ENCODE data around the gene DLGAP4. TPM values are rescaled to one million over a fixed set of nuclear protein-coding genes. Genes with fewer than 3 reads are reported as not detected.
A peak's percentile ranks its signal among the peaks of the same experiment; 100 is the strongest.

The DLGAP4 gene
- total RNA-seq, 5 donors from 2014 or later (not counting 1 experiment from before 2014, with no cell fraction given): 36.4 to 54.4 (median 43.9) TPM

GRCh38 chr20:36335206-36335870 lies 29.2 kb downstream of the DLGAP4 start:
- H3K27me3 ChIP-seq (replicated peaks in 1 of 2; ENCODE audit: control insufficient read depth in 2 of 2, extremely low read depth in 1 of 2, insufficient read depth in 2 of 2, low read length in 1 of 2): peaks cover 0 to 80% of the 10 kb centered on the region in 2 experiments
- Mint-ChIP-seq H3K4me3 (no peak overlapping the region), H3K9me3 (no peaks in the 10 kb centered on the region), H3K36me3 (no peaks in the 10 kb centered on the region), H3K4me1 (no peaks in the 10 kb centered on the region), H3K27ac (no peak overlapping the region), H3K27me3 (peaks cover 50 to 67% of the 10 kb centered on the region in 2 donors)
- H3K36me3 ChIP-seq (ENCODE audit: control insufficient read depth in 2 of 2, extremely low read depth in 1 of 2, insufficient read depth in 1 of 2, low read length in 1 of 2): no peaks in the 10 kb centered on the region
- WGBS (ENCODE audit: insufficient coverage): 96% methylated on average over 5 of the region's 12 CpGs
- ChIA-PET CTCF (no interaction called here), POLR2A (no interaction called here)
- DNase-seq (no peak), ATAC-seq (replicated peaks in 1 of 4) (no peak)
- H3K4me1 ChIP-seq (ENCODE audit: control insufficient read depth in 1 of 2, extremely low read depth in 1 of 2, insufficient read depth in 2 of 2, low read length in 2 of 2): no peaks in the 10 kb centered on the region
- H3K9me3 ChIP-seq: no peaks in the 10 kb centered on the region
- H3K4me3 ChIP-seq (ENCODE audit: control insufficient read depth in 1 of 2, extremely low read depth in 1 of 2, low read length in 1 of 2): no peak overlapping the region
- H3K27ac ChIP-seq (ENCODE audit: low read length): no peak overlapping the region

- Mint-ChIP-seq H3K36me3 (no peaks in the 10 kb centered on the region), H3K27me3 (peaks cover 52 to 70% of the 10 kb centered on the region in 2 donors), H3K4me1 (no peaks in the 10 kb centered on the region), H3K4me3 (no peak overlapping the region), H3K9me3 (no peaks in the 10 kb centered on the region), H3K27ac (no peak overlapping the region)
- Histone ChIP-seq H3K4me1 (ENCODE audit: control insufficient read depth in 1 of 2, extremely low read depth in 1 of 2, insufficient read depth in 2 of 2, low read length in 2 of 2) (no peaks in the 10 kb centered on the region), H3K9me3 (no peaks in the 10 kb centered on the region), H3K27me3 (replicated peaks in 1 of 2; ENCODE audit: control insufficient read depth in 2 of 2, extremely low read depth in 1 of 2, insufficient read depth in 2 of 2, low read length in 1 of 2) (peaks cover 0 to 81% of the 10 kb centered on the region in 2 experiments), H3K27ac (ENCODE audit: low read length) (no peak overlapping the region), H3K4me3 (ENCODE audit: control insufficient read depth in 1 of 2, extremely low read depth in 1 of 2, low read length in 1 of 2) (no peak overlapping the region), H3K36me3 (ENCODE audit: control insufficient read depth in 2 of 2, extremely low read depth in 1 of 2, insufficient read depth in 1 of 2, low read length in 1 of 2) (no peaks in the 10 kb centered on the region)
- no peak for ATAC-seq (replicated peaks in 1 of 4)
- WGBS (ENCODE audit: insufficient coverage): 100% methylated on average over 1 of the region's 4 CpGs
- ChIA-PET POLR2A (no interaction called here), CTCF (no interaction called here)
- DNase-seq: no peak
Measured at GRCh38 chr20:36336204-36336603, 30.1 kb downstream of the DLGAP4 start.

GRCh38 chr20:36336954-36337704 lies 31.0 kb downstream of the DLGAP4 start:
- no peaks in the 10 kb centered on the region for H3K9me3 ChIP-seq
- H3K36me3 ChIP-seq (ENCODE audit: control insufficient read depth in 2 of 2, extremely low read depth in 1 of 2, insufficient read depth in 1 of 2, low read length in 1 of 2): no peaks in the 10 kb centered on the region
- H3K4me1 ChIP-seq (ENCODE audit: control insufficient read depth in 1 of 2, extremely low read depth in 1 of 2, insufficient read depth in 2 of 2, low read length in 2 of 2): no peaks in the 10 kb centered on the region
- POLR2A ChIA-PET: no interaction called here
- Mint-ChIP-seq H3K27ac (no peak overlapping the region), H3K27me3 (peaks cover 48 to 66% of the 10 kb centered on the region in 2 donors), H3K9me3 (no peaks in the 10 kb centered on the region), H3K36me3 (no peaks in the 10 kb centered on the region), H3K4me1 (no peaks in the 10 kb centered on the region), H3K4me3 (no peak overlapping the region)
- 53% methylated on average over 7 of the region's 13 CpGs for WGBS (ENCODE audit: insufficient coverage)
- H3K4me3 ChIP-seq (ENCODE audit: control insufficient read depth in 1 of 2, extremely low read depth in 1 of 2, low read length in 1 of 2): no peak overlapping the region
- ATAC-seq (replicated peaks in 1 of 4) (no peak), DNase-seq (no peak)
- no peak overlapping the region for H3K27ac ChIP-seq (ENCODE audit: low read length)
- H3K27me3 ChIP-seq (replicated peaks in 1 of 2; ENCODE audit: control insufficient read depth in 2 of 2, extremely low read depth in 1 of 2, insufficient read depth in 2 of 2, low read length in 1 of 2): peaks cover 0 to 77% of the 10 kb centered on the region in 2 experiments
- CTCF ChIA-PET: no interaction called here

- no peaks in the 10 kb centered on the region for H3K9me3 ChIP-seq
- H3K4me1 ChIP-seq (ENCODE audit: control insufficient read depth in 1 of 2, extremely low read depth in 1 of 2, insufficient read depth in 2 of 2, low read length in 2 of 2): no peaks in the 10 kb centered on the region
- no peak overlapping the region for H3K4me3 Mint-ChIP-seq
- ChIA-PET CTCF (no interaction called here), POLR2A (interaction anchor here in 1 of 2 donors (0.6 kb wide), 1 partner anchor 331 kb away, joined by 3 read pairs; no protein-coding TSS in a partner anchor)
- no peaks in the 10 kb centered on the region for H3K36me3 ChIP-seq (ENCODE audit: control insufficient read depth in 2 of 2, extremely low read depth in 1 of 2, insufficient read depth in 1 of 2, low read length in 1 of 2)
- H3K27ac Mint-ChIP-seq: no peak overlapping the region
- no peak overlapping the region for H3K4me3 ChIP-seq (ENCODE audit: control insufficient read depth in 1 of 2, extremely low read depth in 1 of 2, low read length in 1 of 2)
- no peaks in the 10 kb centered on the region for H3K36me3 Mint-ChIP-seq
- no peaks in the 10 kb centered on the region for H3K9me3 Mint-ChIP-seq
- ATAC-seq (replicated peaks in 1 of 4) (no peak), DNase-seq (no peak)
- peaks cover 45 to 61% of the 10 kb centered on the region in 2 donors for H3K27me3 Mint-ChIP-seq
- no peaks in the 10 kb centered on the region for H3K4me1 Mint-ChIP-seq
- peaks cover 0 to 75% of the 10 kb centered on the region in 2 experiments for H3K27me3 ChIP-seq (replicated peaks in 1 of 2; ENCODE audit: control insufficient read depth in 2 of 2, extremely low read depth in 1 of 2, insufficient read depth in 2 of 2, low read length in 1 of 2)
- 46% methylated on average over 2 of the region's 4 CpGs for WGBS (ENCODE audit: insufficient coverage)
- H3K27ac ChIP-seq (ENCODE audit: low read length): no peak overlapping the region
Measured at GRCh38 chr20:36337886-36338285, 31.7 kb downstream of the DLGAP4 start.

- H3K36me3 ChIP-seq (ENCODE audit: control insufficient read depth in 2 of 2, extremely low read depth in 1 of 2, insufficient read depth in 1 of 2, low read length in 1 of 2): no peaks in the 10 kb centered on the region
- H3K27ac ChIP-seq (ENCODE audit: low read length): no peak overlapping the region
- Mint-ChIP-seq H3K9me3 (no peaks in the 10 kb centered on the region), H3K27me3 (peaks cover 29 to 41% of the 10 kb centered on the region in 2 donors), H3K4me1 (no peaks in the 10 kb centered on the region), H3K4me3 (no peak overlapping the region), H3K27ac (peak overlapping the region in 1 of 2 donors; percentile 57), H3K36me3 (no peaks in the 10 kb centered on the region)
- ChIA-PET POLR2A (no interaction called here), CTCF (no interaction called here)
- peaks cover 0 to 69% of the 10 kb centered on the region in 2 experiments for H3K27me3 ChIP-seq (replicated peaks in 1 of 2; ENCODE audit: control insufficient read depth in 2 of 2, extremely low read depth in 1 of 2, insufficient read depth in 2 of 2, low read length in 1 of 2)
- DNase-seq (no peak), ATAC-seq (replicated peaks in 1 of 4) (no peak)
- no peaks in the 10 kb centered on the region for H3K9me3 ChIP-seq
- H3K4me3 ChIP-seq (ENCODE audit: control insufficient read depth in 1 of 2, extremely low read depth in 1 of 2, low read length in 1 of 2): no peak overlapping the region
- 38% methylated on average over 14 of the region's 24 CpGs for WGBS (ENCODE audit: insufficient coverage)
- H3K4me1 ChIP-seq (ENCODE audit: control insufficient read depth in 1 of 2, extremely low read depth in 1 of 2, insufficient read depth in 2 of 2, low read length in 2 of 2): no peaks in the 10 kb centered on the region
Measured at GRCh38 chr20:36339646-36340592, 33.8 kb downstream of the DLGAP4 start.

GRCh38 chr20:36340593-36340990 lies 34.5 kb downstream of the DLGAP4 start:
- Mint-ChIP-seq H3K27ac (no peak overlapping the region), H3K9me3 (no peaks in the 10 kb centered on the region), H3K4me1 (no peaks in the 10 kb centered on the region), H3K27me3 (peaks cover 25 to 34% of the 10 kb centered on the region in 2 donors), H3K36me3 (no peaks in the 10 kb centered on the region), H3K4me3 (no peak overlapping the region)
- POLR2A ChIA-PET: no interaction called here
- Histone ChIP-seq H3K4me1 (ENCODE audit: control insufficient read depth in 1 of 2, extremely low read depth in 1 of 2, insufficient read depth in 2 of 2, low read length in 2 of 2) (no peaks in the 10 kb centered on the region), H3K27me3 (replicated peaks in 1 of 2; ENCODE audit: control insufficient read depth in 2 of 2, extremely low read depth in 1 of 2, insufficient read depth in 2 of 2, low read length in 1 of 2) (peaks cover 0 to 64% of the 10 kb centered on the region in 2 experiments), H3K4me3 (ENCODE audit: control insufficient read depth in 1 of 2, extremely low read depth in 1 of 2, low read length in 1 of 2) (no peak overlapping the region), H3K9me3 (no peaks in the 10 kb centered on the region), H3K27ac (ENCODE audit: low read length) (no peak overlapping the region), H3K36me3 (ENCODE audit: control insufficient read depth in 2 of 2, extremely low read depth in 1 of 2, insufficient read depth in 1 of 2, low read length in 1 of 2) (no peaks in the 10 kb centered on the region)
- CTCF ChIA-PET: no interaction called here
- 71% methylated on average over 5 of the region's 9 CpGs for WGBS (ENCODE audit: insufficient coverage)
- no peak for DNase-seq
- no peak for ATAC-seq (replicated peaks in 1 of 4)
